ENCODE measurements around the gene ABHD12.
A peak's percentile ranks its signal among the peaks of the same experiment; 100 is the strongest.
"Not testable (repeated sequence)": the region's sequence is repeated elsewhere in the genome, so short reads cannot be mapped to it uniquely, and the experiment has no call there.

Gene ABHD12

DNA sequence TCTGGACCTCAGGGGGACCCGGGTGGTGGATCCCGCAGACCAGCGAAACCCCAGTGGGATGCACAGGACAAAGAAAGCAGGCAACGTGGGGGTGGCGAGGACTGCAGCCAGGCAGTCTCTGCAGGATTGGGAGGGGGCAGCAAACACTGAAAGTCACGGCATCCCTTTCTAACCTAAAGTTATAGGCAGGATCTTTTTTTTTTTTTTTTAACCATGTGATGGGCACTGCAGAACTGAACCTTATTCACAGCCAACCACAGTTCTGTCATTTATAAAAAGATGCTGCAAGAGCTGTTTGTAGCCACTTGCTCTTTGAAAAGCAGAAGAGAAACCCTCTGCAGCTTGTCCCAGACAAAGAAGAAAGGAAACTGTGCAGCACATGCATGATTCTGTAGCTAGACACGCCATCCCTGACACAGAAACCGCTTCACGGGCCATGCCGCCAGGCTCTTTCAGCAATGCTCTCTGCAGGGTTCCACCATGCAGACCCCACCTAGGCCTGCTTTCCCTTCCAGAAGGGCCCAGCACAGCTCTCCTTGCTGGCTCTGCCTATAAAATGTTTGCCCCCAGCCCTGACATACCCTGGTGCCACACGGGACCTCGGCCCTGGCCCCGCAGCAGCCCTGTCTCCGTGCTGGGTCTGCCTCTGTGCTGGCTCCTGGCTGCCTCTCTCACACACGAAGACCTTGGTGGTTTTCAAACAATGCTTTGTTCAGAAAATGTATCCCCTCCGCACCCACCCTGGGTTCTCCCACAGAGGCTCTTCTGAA, 72.0 kb downstream of the ABHD12 start:
- H3K9me3 Mint-ChIP-seq = no peaks in the 10 kb centered on the region
- no peak for ATAC-seq (replicated peaks)
- H3K4me1 Mint-ChIP-seq (ENCODE audit: low read depth in 2 of 2) = peaks cover 18 to 22% of the 10 kb centered on the region in 2 donors
- no peaks in the 10 kb centered on the region for H3K27me3 Mint-ChIP-seq
- H3K27ac Mint-ChIP-seq = peak overlapping the region; percentile 54 to 71
- no peak overlapping the region for H3K4me3 Mint-ChIP-seq
- DNase-seq = no peak
- H3K36me3 Mint-ChIP-seq (ENCODE audit: insufficient read depth) = peaks cover 6% of the 10 kb centered on the region

DNA sequence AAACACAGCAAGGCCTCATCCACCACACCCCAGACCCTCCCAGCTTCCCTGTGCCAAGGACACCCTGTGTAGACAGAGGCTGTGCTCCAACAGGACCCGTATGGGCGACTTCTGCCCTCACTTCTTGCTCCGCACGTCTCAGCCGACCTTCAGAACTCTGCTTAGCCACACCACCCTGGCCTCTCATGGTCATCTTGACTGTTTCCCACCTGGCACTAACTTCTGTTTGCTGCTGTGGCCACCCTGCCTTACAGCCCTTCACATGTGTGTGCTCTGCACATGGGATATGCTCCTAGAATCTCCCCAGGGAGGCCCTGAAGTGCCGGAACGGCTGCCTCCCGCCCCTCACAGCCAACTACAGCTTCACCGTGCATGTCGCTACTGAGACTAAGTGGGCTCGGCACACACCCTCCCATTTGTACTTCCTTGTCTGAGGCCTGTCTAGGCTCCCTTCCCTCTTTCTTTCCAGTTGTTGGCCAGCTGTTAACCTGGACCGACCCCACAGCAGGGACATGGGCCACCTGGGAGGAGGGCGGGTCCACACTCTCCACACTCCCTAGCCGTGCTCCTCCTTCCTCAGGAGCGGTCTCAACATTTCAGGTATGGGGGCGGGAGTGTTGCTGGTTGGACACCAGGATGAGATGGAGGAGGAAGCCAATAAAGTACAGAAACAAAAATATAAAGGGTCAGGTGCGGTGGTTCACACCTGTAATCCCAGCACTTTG, 73.1 kb downstream of the ABHD12 start:
- H3K9me3 Mint-ChIP-seq = no peaks in the 10 kb centered on the region
- no peak overlapping the region for H3K4me3 Mint-ChIP-seq
- no peaks in the 10 kb centered on the region for H3K27me3 Mint-ChIP-seq
- H3K27ac Mint-ChIP-seq = peak overlapping the region; percentile 54 to 71
- ATAC-seq (replicated peaks) = no peak
- H3K36me3 Mint-ChIP-seq (ENCODE audit: insufficient read depth) = peaks cover 3% of the 10 kb centered on the region
- no peak for DNase-seq
- peaks cover 13 to 20% of the 10 kb centered on the region in 2 donors for H3K4me1 Mint-ChIP-seq (ENCODE audit: low read depth in 2 of 2)

DNA sequence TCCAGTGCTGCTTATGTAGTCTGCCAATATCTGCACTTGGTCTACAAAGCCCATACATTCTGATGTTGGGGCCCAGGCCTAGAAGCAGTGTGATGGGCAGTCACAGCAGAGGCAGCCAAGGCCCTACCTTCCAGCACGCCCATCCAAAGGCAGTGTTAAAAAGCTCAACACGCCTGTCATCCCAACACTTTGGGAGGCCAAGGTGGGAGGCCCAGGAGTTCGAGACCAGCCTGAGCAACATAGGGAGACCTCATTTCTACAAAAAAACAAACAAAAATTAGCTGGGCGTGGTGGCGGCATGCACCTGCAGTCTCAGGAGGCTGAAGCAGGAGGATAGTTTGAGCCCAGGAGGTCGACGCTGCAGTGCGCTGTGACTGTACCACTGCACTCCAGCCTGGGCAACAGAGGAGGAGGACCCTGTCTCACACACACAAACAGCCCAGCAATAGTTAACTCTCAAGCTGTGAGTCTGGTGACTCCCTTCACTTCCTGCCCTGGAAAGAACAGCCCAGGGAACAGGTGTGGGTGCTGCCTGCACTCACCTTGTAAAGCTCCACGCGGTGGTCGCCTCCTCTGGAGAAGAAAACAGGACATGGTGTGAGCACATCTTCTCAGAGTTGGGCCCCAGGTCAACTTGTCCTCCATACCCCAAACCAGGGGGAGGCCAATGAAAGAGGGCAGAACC, 74.0 kb downstream of the ABHD12 start:
- Mint-ChIP-seq H3K36me3 (ENCODE audit: insufficient read depth) (peaks cover 3% of the 10 kb centered on the region), H3K27me3 (no peaks in the 10 kb centered on the region), H3K4me1 (ENCODE audit: low read depth in 2 of 2) (peaks cover 10 to 19% of the 10 kb centered on the region in 2 donors), H3K4me3 (no peak overlapping the region), H3K9me3 (no peaks in the 10 kb centered on the region), H3K27ac (no peak overlapping the region)
- DNase-seq (no peak), ATAC-seq (replicated peaks) (no peak)

DNA sequence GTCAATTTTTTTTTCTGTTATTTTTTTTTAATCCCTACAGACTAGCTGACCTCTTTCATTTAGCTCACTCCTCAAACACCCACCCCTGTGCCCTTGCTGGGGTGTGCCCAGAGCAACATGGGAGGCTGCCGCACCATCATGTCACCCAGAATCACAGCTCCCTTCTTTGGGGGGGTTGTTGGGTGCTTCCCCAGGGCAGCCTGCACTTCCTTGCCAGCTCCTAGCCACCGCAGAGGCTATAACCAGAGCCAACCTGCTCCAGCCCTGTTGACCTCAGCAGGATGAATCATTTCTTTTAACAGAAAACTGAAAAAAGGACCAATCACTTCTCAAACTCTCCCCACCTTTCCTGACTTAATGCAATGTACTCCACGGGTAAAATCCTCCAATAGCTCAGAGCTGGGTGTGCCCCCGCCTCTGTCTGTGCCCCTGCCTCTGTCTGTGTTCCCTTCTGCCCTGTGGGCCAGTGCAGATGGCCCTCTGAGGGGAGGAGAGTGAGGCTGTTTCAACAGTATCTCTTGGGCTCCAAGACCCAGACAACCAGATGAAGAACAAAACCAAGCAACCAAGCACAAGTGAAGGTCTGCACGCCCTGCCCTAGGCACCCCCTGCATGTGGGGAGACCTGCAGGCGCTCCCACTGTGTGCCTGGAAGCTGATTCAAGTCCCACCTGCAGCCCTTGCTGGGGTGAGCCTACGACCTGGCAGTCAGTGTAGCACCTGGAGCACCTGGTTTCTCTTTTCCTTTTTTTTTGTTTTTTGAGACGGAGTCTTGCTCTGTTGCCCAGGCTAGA, 75.0 kb downstream of the ABHD12 start:
- Mint-ChIP-seq H3K4me1 (ENCODE audit: low read depth in 2 of 2) (peaks cover 5 to 19% of the 10 kb centered on the region in 2 donors), H3K27me3 (no peaks in the 10 kb centered on the region), H3K36me3 (ENCODE audit: insufficient read depth) (peaks cover 3% of the 10 kb centered on the region), H3K27ac (peak overlapping the region in 1 of 2 donors; percentile 80), H3K9me3 (no peaks in the 10 kb centered on the region), H3K4me3 (no peak overlapping the region)
- ATAC-seq (replicated peaks) (no peak), DNase-seq (no peak)

DNA sequence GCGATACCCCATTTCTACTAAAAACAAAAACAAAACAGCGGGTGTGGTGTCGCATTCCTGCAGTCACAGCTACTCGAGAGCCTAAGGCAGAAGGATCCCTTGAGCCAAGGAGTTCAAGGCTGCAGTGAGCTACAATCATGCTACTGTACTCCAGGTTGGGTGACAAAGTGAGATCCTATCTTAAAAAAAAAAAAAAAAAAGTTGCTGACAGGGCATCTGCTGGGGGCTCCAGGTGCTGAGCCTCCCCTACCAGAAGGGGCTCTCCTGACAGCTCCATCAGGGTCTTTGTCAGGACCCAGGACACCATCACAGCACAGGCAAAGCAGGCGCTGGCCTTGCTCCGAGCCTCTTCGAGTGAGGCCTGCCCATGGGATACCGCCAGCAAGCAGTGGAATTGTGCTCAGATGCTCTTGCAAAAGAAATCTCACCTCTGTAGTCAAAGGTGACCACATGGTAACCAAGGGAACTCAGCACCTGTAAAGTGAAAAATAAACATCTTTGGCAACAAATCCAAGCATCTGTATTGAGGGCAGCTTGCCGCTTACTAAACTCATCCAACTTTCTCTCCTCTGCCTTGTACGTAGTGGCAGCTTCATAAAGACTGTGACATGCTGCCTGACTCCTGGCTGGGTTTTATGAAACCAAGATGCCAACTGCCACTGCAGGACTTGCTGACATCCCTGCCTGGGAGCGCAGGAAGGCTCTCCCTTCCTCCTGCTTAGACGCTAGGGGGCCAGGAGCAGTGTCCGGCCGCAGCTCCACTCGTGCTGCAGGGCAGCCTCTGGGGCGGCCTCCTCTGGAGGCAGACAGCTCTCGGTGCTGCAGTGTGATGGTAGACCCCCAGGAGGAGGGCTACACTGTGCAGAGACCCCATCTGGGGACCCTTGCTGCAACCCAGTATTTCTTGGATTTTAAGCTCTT, 75.9 kb downstream of the ABHD12 start:
- Mint-ChIP-seq H3K27ac (peak overlapping the region in 1 of 2 donors; percentile 80), H3K4me3 (no peak overlapping the region), H3K4me1 (ENCODE audit: low read depth in 2 of 2) (peaks cover 8 to 21% of the 10 kb centered on the region in 2 donors), H3K9me3 (no peaks in the 10 kb centered on the region), H3K36me3 (ENCODE audit: insufficient read depth) (peaks cover 3% of the 10 kb centered on the region), H3K27me3 (no peaks in the 10 kb centered on the region)
- ATAC-seq (replicated peaks) = no peak
- no peak for DNase-seq

DNA sequence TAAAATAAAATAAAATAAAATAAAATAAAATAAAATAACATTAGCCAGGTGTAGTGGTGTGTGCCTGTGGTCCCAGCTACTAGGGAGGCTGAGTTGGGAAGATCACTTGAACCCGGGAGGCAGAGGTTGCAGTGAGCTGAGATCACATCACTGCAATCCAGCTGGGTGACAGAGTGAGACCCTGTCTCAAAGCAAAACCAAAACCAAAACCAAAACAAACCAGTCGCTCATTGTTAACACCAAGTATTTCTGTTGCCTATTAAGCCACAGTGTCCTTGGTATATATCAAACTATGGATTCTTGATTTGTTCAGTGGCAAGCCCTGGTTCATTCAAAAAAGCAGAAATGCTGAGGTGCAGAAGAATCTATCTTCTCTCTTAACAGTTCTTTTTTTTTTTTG, 77.0 kb downstream of the ABHD12 start:
- no peaks in the 10 kb centered on the region for H3K9me3 Mint-ChIP-seq
- DNase-seq = no peak
- peaks cover 8 to 20% of the 10 kb centered on the region in 2 donors for H3K4me1 Mint-ChIP-seq (ENCODE audit: low read depth in 2 of 2)
- H3K36me3 Mint-ChIP-seq (ENCODE audit: insufficient read depth) = peaks cover 3% of the 10 kb centered on the region
- H3K27ac Mint-ChIP-seq = no peak overlapping the region
- ATAC-seq (replicated peaks) = no peak
- H3K27me3 Mint-ChIP-seq = no peaks in the 10 kb centered on the region
- H3K4me3 Mint-ChIP-seq = no peak overlapping the region

DNA sequence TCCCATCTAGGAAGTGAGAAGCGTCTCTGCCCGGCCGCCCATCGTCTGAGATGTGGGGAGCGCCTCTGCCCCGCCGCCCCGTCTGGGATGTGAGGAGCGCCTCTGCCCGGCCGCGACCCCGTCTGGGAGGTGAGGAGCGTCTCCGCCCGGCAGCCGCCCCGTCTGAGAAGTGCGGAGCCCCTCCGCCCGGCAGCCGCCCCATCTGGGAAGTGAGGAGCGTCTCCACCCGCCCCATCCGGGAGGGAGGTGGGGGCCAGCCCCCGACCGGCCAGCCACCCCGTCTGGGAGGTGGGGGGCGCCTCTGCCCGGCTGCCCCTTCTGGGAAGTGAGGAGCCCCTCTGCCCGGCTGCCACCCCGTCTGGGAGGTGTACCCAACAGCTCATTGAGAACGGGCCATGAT, 77.9 kb downstream of the ABHD12 start:
- not testable (repeated sequence) for DNase-seq; H3K27me3 Mint-ChIP-seq; H3K36me3 Mint-ChIP-seq (ENCODE audit: insufficient read depth); H3K4me3 Mint-ChIP-seq; H3K9me3 Mint-ChIP-seq; H3K27ac Mint-ChIP-seq; ATAC-seq (replicated peaks)
- peaks cover 8 to 20% of the 10 kb centered on the region in 2 donors for H3K4me1 Mint-ChIP-seq (ENCODE audit: low read depth in 2 of 2)

DNA sequence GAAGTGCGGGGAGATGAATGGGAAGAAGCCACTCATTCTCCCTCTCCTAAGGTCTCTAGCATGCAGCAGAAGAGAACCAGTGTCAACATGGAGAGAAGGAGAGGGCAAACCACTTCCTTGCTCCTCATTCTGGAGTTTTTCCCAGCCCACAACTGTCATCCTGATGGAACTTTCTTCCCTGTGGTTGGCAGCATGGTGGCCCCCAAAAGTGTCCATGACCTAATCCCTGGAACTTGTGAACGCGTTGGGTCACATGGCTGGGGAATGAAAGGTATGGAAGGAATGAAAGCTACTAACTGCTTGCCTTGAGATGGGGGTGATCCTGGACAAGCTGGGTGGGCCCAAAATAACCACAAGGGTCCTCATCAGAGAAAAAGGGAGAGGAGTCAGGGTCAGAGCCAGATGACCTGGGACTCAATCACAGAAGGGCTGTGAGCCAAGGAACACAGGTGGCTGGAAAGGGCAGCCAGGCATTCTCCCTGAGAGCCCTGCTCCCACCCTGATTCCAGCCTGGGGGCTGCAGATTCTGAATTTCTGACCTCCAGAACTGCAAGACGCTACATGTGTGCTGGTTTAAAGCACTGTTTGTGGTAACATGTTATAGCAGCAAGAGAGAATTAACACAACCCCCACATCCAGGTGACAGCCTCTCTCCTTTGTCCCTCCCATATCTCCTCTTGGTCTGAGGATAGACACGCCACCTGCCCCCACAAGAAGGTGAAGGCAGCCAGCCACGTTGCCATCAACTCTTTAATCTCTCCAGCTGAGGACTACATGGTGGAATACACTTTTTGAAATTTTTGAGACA, 79.5 kb downstream of the ABHD12 start:
- Mint-ChIP-seq H3K27ac (peak overlapping the region; percentile 82 to 93), H3K4me3 (peak overlapping the region; percentile 59 to 74), H3K9me3 (no peaks in the 10 kb centered on the region), H3K27me3 (no peaks in the 10 kb centered on the region), H3K36me3 (ENCODE audit: insufficient read depth) (peaks cover 2% of the 10 kb centered on the region), H3K4me1 (ENCODE audit: low read depth in 2 of 2) (peaks cover 8 to 20% of the 10 kb centered on the region in 2 donors)
- ATAC-seq (replicated peaks) (no peak), DNase-seq (no peak)

DNA sequence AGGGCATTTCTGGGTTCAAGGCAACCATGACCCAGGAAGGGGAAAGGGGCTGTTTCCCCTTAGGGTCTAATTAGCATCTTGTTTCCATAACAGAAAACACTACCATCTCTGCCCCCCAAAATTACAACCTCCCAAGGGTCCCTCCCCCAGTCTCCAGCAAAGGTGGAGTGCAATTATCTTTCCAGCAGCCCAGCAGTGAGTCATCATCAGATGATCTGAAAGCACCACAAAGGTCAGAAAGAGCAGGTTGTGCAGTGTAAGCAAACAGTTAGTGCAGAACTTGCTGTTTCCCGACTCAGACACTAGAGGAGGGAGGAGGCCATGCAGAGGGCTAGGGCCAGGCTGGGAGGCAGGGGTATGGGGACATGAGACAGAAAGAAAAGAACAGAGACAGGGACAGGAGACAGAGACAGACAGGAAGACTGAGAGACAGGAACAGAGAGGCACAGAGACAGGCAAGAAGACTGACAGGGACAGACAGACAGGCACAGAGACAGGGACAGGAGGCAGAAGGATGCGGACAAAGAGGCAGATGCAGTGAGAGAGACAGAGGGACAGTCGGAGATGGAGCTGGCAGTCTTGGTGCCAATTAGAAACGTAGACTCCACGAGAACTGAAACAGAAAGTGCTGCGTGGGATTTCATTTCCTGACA, 80.2 kb downstream of the ABHD12 start:
- peak in 1 of 3 experiments; percentile 22 for DNase-seq
- H3K36me3 Mint-ChIP-seq (ENCODE audit: insufficient read depth) = peaks cover 4% of the 10 kb centered on the region
- H3K9me3 Mint-ChIP-seq = no peaks in the 10 kb centered on the region
- peak overlapping the region; percentile 82 to 93 for H3K27ac Mint-ChIP-seq
- H3K4me3 Mint-ChIP-seq = peak overlapping the region; percentile 59 to 74
- H3K27me3 Mint-ChIP-seq = no peaks in the 10 kb centered on the region
- peaks cover 8 to 17% of the 10 kb centered on the region in 2 donors for H3K4me1 Mint-ChIP-seq (ENCODE audit: low read depth in 2 of 2)
- peak; percentile 86 for ATAC-seq (replicated peaks)

DNA sequence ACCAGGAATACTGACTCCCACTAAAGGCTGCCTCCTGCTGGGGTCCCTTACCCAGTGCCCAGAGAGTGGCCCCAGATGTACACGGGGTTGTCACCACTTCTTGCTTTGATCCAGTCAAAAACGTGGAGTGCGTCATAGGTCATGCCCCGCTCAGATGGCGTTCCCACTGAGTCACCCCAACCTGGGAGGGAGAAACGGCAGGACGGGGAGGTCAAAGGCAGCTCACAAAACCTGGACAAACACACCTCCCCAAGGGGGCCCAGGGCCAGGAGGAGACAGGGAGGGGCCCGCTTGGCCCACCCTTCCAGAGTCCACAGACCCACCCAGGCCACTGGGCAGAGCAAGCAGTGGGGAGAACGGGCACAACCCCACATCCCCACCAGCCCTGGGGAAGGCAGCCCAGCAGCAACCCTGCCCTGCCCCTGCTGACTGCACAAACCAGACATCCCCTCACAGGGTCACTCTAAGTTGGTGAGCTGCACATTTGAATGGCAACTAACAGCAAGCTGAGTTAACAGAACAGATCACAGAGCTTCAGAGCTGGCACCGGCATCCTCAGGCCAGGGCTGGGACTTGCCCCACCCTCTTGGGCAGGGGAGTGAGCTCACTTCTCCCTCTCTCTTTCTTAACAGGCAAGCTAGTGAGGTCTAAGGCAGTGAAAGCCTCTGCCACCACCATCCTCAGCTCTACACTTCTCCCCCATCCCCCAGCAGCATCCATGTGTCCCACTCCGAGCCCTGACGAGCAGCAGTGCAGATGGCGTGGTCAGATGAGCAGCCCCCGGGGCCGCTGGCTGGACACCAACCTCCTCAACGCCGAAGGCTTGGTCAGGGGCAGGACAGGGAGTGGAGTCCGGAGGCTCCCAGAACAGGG, 81.0 kb downstream of the ABHD12 start:
- Mint-ChIP-seq H3K4me1 (ENCODE audit: low read depth in 2 of 2) (peaks cover 8 to 16% of the 10 kb centered on the region in 2 donors), H3K27ac (peak overlapping the region; percentile 82 to 93), H3K9me3 (no peaks in the 10 kb centered on the region), H3K4me3 (no peak overlapping the region), H3K36me3 (ENCODE audit: insufficient read depth) (peaks cover 7% of the 10 kb centered on the region), H3K27me3 (no peaks in the 10 kb centered on the region)
- peak; percentile 14 for ATAC-seq (replicated peaks)
- DNase-seq = no peak

All from effector memory CD8-positive, alpha-beta T cell (primary cell).